H9 (cell line): ENCODE data around the gene CILP2. TPM values are rescaled to one million over a fixed set of nuclear protein-coding genes. Genes with fewer than 3 reads are reported as not detected.
A peak's percentile ranks its signal among the peaks of the same experiment; 100 is the strongest.

Experiments used
- DNase-seq: peaks from one replicate; pipeline ENCODE4 v3.0.0-alpha.2; 2017
- H2AFZ ChIP-seq: one replicate; pipeline ENCODE4 v1.6.1; 2013; ENCODE audit warnings: mild to moderate bottlenecking, low read length, control low read depth, moderate library complexity
- H2AK5ac ChIP-seq: 2 replicates; pipeline ENCODE4 v1.6.1; 2013; ENCODE audit warnings: low read length, control low read depth, mixed read lengths; ENCODE audit not compliant: insufficient read length
- H2BK120ac ChIP-seq: one replicate; pipeline ENCODE4 v1.6.1; 2013; ENCODE audit warnings: low read depth, mild to moderate bottlenecking, low read length, control low read depth, inconsistent platforms; ENCODE audit not compliant: poor library complexity, severe bottlenecking
- H2BK12ac ChIP-seq: 2 replicates; pipeline ENCODE4 v1.6.1; 2013; ENCODE audit warnings: low read length, control low read depth, mixed read lengths, low read depth; ENCODE audit not compliant: insufficient read length
- H2BK15ac ChIP-seq: 2 replicates; pipeline ENCODE4 v1.6.1; 2013; ENCODE audit warnings: low read depth, low read length, control low read depth
- H2BK20ac ChIP-seq: one replicate; pipeline ENCODE4 v1.6.1; 2013; ENCODE audit warnings: low read depth, mild to moderate bottlenecking, low read length, control low read depth, inconsistent platforms; ENCODE audit not compliant: poor library complexity, severe bottlenecking
- H2BK5ac ChIP-seq: 2 replicates; pipeline ENCODE4 v1.6.1; 2013; ENCODE audit warnings: low read length, control low read depth, mixed read lengths; ENCODE audit not compliant: insufficient read length
- H3K14ac ChIP-seq: 2 replicates; pipeline ENCODE4 v1.6.1; 2013; ENCODE audit warnings: low read length, control low read depth; ENCODE audit not compliant: insufficient read depth
- H3K18ac ChIP-seq: 2 replicates; pipeline ENCODE4 v1.6.1; 2013; ENCODE audit warnings: low read depth, mild to moderate bottlenecking, mixed read lengths, low read length, control low read depth; ENCODE audit not compliant: insufficient read length
- H3K23ac ChIP-seq: 2 replicates; pipeline ENCODE4 v1.6.1; 2013; ENCODE audit warnings: low read length, control low read depth, mixed read lengths, low read depth; ENCODE audit not compliant: insufficient read length
- H3K23me2 ChIP-seq: 2 replicates; pipeline ENCODE4 v1.6.1; 2013; ENCODE audit warnings: low read depth, mild to moderate bottlenecking, mixed read lengths, low read length, control low read depth; ENCODE audit not compliant: insufficient read length, poor library complexity, severe bottlenecking
- H3K27ac ChIP-seq: 2 replicates; pipeline ENCODE4 v1.5.1; 2013; ENCODE audit warnings: low read length, control low read depth, mixed read lengths, low read depth; ENCODE audit not compliant: insufficient read length
- H3K27me3 ChIP-seq: 2 replicates; pipeline ENCODE4 v1.6.1; 2013; ENCODE audit warnings: low read length, control low read depth, inconsistent platforms; ENCODE audit not compliant: insufficient read depth
- H3K4ac ChIP-seq: 2 replicates; pipeline ENCODE4 v1.6.1; 2013; ENCODE audit warnings: low read depth, mild to moderate bottlenecking, control low read depth, inconsistent platforms, low read length, moderate library complexity
- H3K4me1 ChIP-seq: 2 replicates; pipeline ENCODE4 v1.6.1; 2013; ENCODE audit warnings: low read length, control low read depth, inconsistent platforms; ENCODE audit not compliant: insufficient read depth
- H3K4me2 ChIP-seq: 2 replicates; pipeline ENCODE4 v1.6.1; 2013; ENCODE audit warnings: low read length, control low read depth, mixed read lengths; ENCODE audit not compliant: insufficient read length, insufficient read depth
- H3K56ac ChIP-seq: 2 replicates; pipeline ENCODE4 v1.6.1; 2013; ENCODE audit warnings: low read depth, mild to moderate bottlenecking, mixed read lengths, low read length, control low read depth; ENCODE audit not compliant: insufficient read length
- H3K79me1 ChIP-seq: 2 replicates; pipeline ENCODE4 v1.6.1; 2013; ENCODE audit warnings: low read depth, mild to moderate bottlenecking, moderate library complexity, low read length, control low read depth, inconsistent platforms; ENCODE audit not compliant: insufficient read depth, poor library complexity, severe bottlenecking
- H3K79me2 ChIP-seq: 2 replicates; pipeline ENCODE4 v1.6.1; 2013; ENCODE audit warnings: low read length, control low read depth, inconsistent platforms; ENCODE audit not compliant: insufficient read depth
- H3K9ac ChIP-seq: 2 replicates; pipeline ENCODE4 v1.6.1; 2013; ENCODE audit warnings: low read length, control low read depth, mixed read lengths; ENCODE audit not compliant: insufficient read length; ENCODE audit errors: extremely low read depth
- H3K9me3 ChIP-seq: one replicate; pipeline ENCODE4 v1.6.1; 2013; ENCODE audit warnings: low read depth, low read length, inconsistent platforms; ENCODE audit not compliant: control insufficient read depth
- H3T11ph ChIP-seq: one replicate; pipeline ENCODE4 v1.6.1; 2013; ENCODE audit warnings: mild to moderate bottlenecking, low read length, control low read depth, inconsistent platforms
- H4K20me1 ChIP-seq: one replicate; pipeline ENCODE4 v1.6.1; 2013; ENCODE audit not compliant: control insufficient read depth, insufficient read length, insufficient read depth
- H4K5ac ChIP-seq: 2 replicates; pipeline ENCODE4 v1.6.1; 2013; ENCODE audit warnings: low read depth, mild to moderate bottlenecking, mixed read lengths, low read length, control low read depth; ENCODE audit not compliant: insufficient read length
- H4K8ac ChIP-seq: replicated peaks from 2 replicates; pipeline ENCODE4 v1.6.1; 2013; ENCODE audit warnings: low read length, control low read depth, mixed read lengths, low read depth; ENCODE audit not compliant: insufficient read length
- H4K91ac ChIP-seq: 2 replicates; pipeline ENCODE4 v1.6.1; 2013; ENCODE audit warnings: low read depth, mild to moderate bottlenecking, moderate library complexity, mixed read lengths, low read length, control low read depth; ENCODE audit not compliant: insufficient read length
- H3K27ac Mint-ChIP-seq, 3 experiments: 2 replicates in 2 of 3; 3 replicates in 1 of 3; pipeline ENCODE4 v1.8.0; 2020 to 2021; ENCODE audit warnings: mixed read lengths in 3 of 3, mild to moderate bottlenecking in 1 of 3, moderate library complexity in 1 of 3
- H3K27me3 Mint-ChIP-seq: 2 replicates; pipeline ENCODE4 v1.8.0; 2021; ENCODE audit warnings: low read depth, mild to moderate bottlenecking, moderate library complexity, mixed read lengths
- H3K36me3 Mint-ChIP-seq, 3 experiments: 2 replicates in 2 of 3; 3 replicates in 1 of 3; pipeline ENCODE4 v1.8.0; 2020 to 2021; ENCODE audit warnings: low read depth in 3 of 3, mixed read lengths in 3 of 3; ENCODE audit not compliant: insufficient read depth in 1 of 3
- H3K4me1 Mint-ChIP-seq, 2 experiments: 2 replicates each; pipeline ENCODE4 v1.8.0; 2020; ENCODE audit warnings: mixed read lengths in 2 of 2
- H3K4me3 Mint-ChIP-seq, 2 experiments: 2 replicates in 1 of 2; 3 replicates in 1 of 2; pipeline ENCODE4 v1.8.0; 2020 to 2021; ENCODE audit warnings: mild to moderate bottlenecking in 2 of 2, mixed read lengths in 2 of 2, moderate library complexity in 1 of 2
- H3K9me3 Mint-ChIP-seq, 2 experiments: 2 replicates in 1 of 2; 3 replicates in 1 of 2; pipeline ENCODE4 v1.8.0; 2020; ENCODE audit warnings: mild to moderate bottlenecking in 2 of 2, mixed read lengths in 2 of 2, moderate library complexity in 1 of 2
- CTCF ChIP-seq: fragments of 200-600 bp; sonication (generic); conservative IDR thresholded peaks from 3 replicates; pipeline ENCODE4 v1.8.0; 2021; ENCODE audit warnings: antibody characterized with exemption, mild to moderate bottlenecking
- WGBS: extraction: QIAGEN DNeasy Blood & Tissue Kit; methylation state at CpG from one replicate; pipeline ENCODE4 v1.1.7; 2013; ENCODE audit warnings: missing lambda C conversion rate, low lambda C conversion rate, mixed read lengths; ENCODE audit not compliant: insufficient read length; ENCODE audit errors: extremely low coverage; 5-methylcytosine and 5-hydroxymethylcytosine counted together
- total RNA-seq: library from RNA; stranded (reverse); gene quantifications from 2 replicates; pipeline ENCODE4 v1.2.1, GENCODE V29; 2021

Gene CILP2
- total RNA-seq, 1 experiment from 2014 or later = 6.4 TPM

- H4K20me1 ChIP-seq = no peaks in the 10 kb centered on the region
- no peak overlapping the region for H3K9ac ChIP-seq
- H4K91ac ChIP-seq = no peak overlapping the region
- H2BK120ac ChIP-seq = no peak overlapping the region
- no peak overlapping the region for H2BK5ac ChIP-seq
- H3K4me2 ChIP-seq = no peak overlapping the region
- DNase-seq = peak; percentile 53
- H4K5ac ChIP-seq = no peak overlapping the region
- no peak overlapping the region for H2BK15ac ChIP-seq
- H3K9me3 ChIP-seq = no peaks in the 10 kb centered on the region
- no peak overlapping the region for H3K27ac ChIP-seq
- TF ChIP-seq CTCF = no peak
- H3K4me1 ChIP-seq = no peaks in the 10 kb centered on the region
- no peak overlapping the region for H3K18ac ChIP-seq
- no peak overlapping the region for H3K23ac ChIP-seq
- H3K27me3 Mint-ChIP-seq = peaks cover 25% of the 10 kb centered on the region
- no peak overlapping the region for H3K27ac Mint-ChIP-seq
- H2BK20ac ChIP-seq = no peak overlapping the region
- no peak overlapping the region for H3K56ac ChIP-seq
- no peak overlapping the region for H4K8ac ChIP-seq
- no CpG with 5 or more reads among the region's 19 CpGs for WGBS
- no peak overlapping the region for H3T11ph ChIP-seq
- peaks cover 2 to 4% (median 2%) of the 10 kb centered on the region in 3 experiments; a peak in 4 of 7 replicates for H3K36me3 Mint-ChIP-seq
- H3K79me1 ChIP-seq = no peaks in the 10 kb centered on the region
- no peak overlapping the region for H2AFZ ChIP-seq
- no peaks in the 10 kb centered on the region; a peak in 1 of 5 replicates for H3K9me3 Mint-ChIP-seq
- no peak overlapping the region for H2BK12ac ChIP-seq
- no peak overlapping the region for H3K14ac ChIP-seq
- peaks cover 14% of the 10 kb centered on the region for H3K23me2 ChIP-seq
- H2AK5ac ChIP-seq = no peak overlapping the region
- H3K4ac ChIP-seq = no peak overlapping the region
- H3K4me3 Mint-ChIP-seq = no peak overlapping the region
- H3K79me2 ChIP-seq = no peaks in the 10 kb centered on the region
- peaks cover 7 to 15% of the 10 kb centered on the region in 2 experiments for H3K4me1 Mint-ChIP-seq
- H3K27me3 ChIP-seq = peaks cover 2% of the 10 kb centered on the region; the same call in 1 of the 2 replicates
These were observed 1.6 kb downstream of the CILP2 start for GRCh38 chr19:19539698-19540063.
